ENCODE data around the gene GNA15.

GRCh38 chr19:3201911-3202310 lies 66.1 kb downstream of the GNA15 start:
- no peak for TF ChIP-seq POLR2A (IDR thresholded peaks at IDR 0.05)
- TF ChIP-seq CTCF (IDR thresholded peaks at IDR 0.05), result no peak
